NCI-H2196 treated with DMSO at 0.1 percent for 48 hours (cell line): ENCODE data around the gene OR5K1.

Source experiments
- DNase-seq: peaks from one replicate; lab custom pipeline; 2025; ENCODE audit not compliant: unreplicated experiment; lab: John Stamatoyannopoulos, UW

The OR5K1 gene

GRCh38 chr3:98513736-98514135 lies 50.7 kb downstream of the OR5K1 start:
- DNase-seq = no peak

GRCh38 chr3:98514948-98515347 lies 51.9 kb downstream of the OR5K1 start:
- no peak for DNase-seq

- DNase-seq = no peak
These were observed 55.8 kb downstream of the OR5K1 start for GRCh38 chr3:98518816-98519215.

- DNase-seq = no peak
These were observed 56.4 kb downstream of the OR5K1 start for GRCh38 chr3:98519351-98519750.

- peak; percentile 25 for DNase-seq
These were observed 59.0 kb downstream of the OR5K1 start for GRCh38 chr3:98521897-98522543.
